HUES48 (cell line): Measurements from ENCODE around the gene SGCD.

ENCODE experiments used
- H3K27ac ChIP-seq: one replicate; pipeline ENCODE4 v1.7.0; 2013; ENCODE audit warnings: low read depth, low read length, inconsistent platforms
- H3K27me3 ChIP-seq: 2 replicates; pipeline ENCODE4 v1.6.1; 2013; ENCODE audit warnings: mild to moderate bottlenecking, low read length; ENCODE audit not compliant: control insufficient read depth, insufficient read depth
- H3K36me3 ChIP-seq: 2 replicates; pipeline ENCODE4 v1.6.1; 2013; ENCODE audit warnings: low read length; ENCODE audit not compliant: control insufficient read depth, insufficient read depth
- H3K4me1 ChIP-seq: 2 replicates; pipeline ENCODE4 v1.6.1; 2013; ENCODE audit warnings: mild to moderate bottlenecking, low read length; ENCODE audit not compliant: control insufficient read depth, insufficient read depth
- H3K4me3 ChIP-seq: 2 replicates; pipeline ENCODE4 v1.5.1; 2013; ENCODE audit warnings: mild to moderate bottlenecking, low read depth, low read length
- H3K9ac ChIP-seq: 2 replicates; pipeline ENCODE4 v1.6.1; 2013; ENCODE audit warnings: mild to moderate bottlenecking, low read depth, low read length, moderate library complexity
- H3K9me3 ChIP-seq: 2 replicates; pipeline ENCODE4 v1.6.1; 2013; ENCODE audit warnings: low read length; ENCODE audit not compliant: control insufficient read depth, insufficient read depth

SGCD gene

GRCh38 chr5:156686796-156687195 is 359.8 kb downstream of the SGCD start:
- Histone ChIP-seq H3K36me3 (no peaks in the 10 kb centered on the region), H3K27me3 (no peaks in the 10 kb centered on the region), H3K9ac (no peak overlapping the region), H3K4me3 (no peak overlapping the region), H3K27ac (no peak overlapping the region), H3K4me1 (peaks cover 29% of the 10 kb centered on the region), H3K9me3 (no peaks in the 10 kb centered on the region)

DNA sequence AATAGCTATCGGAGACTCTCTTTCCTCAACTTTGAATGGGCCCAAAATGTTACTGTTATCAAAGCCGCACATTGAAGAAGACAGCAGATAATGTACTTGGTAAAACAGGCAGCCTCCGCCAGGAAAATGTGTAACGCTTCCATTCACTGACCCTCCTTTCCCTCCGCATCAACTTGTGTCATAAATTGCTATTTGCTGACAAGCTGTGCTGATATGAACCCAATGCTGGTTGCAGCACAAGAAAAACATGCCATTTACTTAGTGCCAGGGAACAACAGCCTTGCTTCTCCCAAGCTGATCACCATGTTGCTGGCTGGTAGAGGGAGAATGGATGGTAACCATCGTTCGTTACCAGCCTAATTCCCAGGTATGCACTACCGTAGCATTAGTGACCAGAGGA is 360.6 kb downstream of the SGCD start:
- Histone ChIP-seq H3K4me1 (peaks cover 26% of the 10 kb centered on the region), H3K27me3 (no peaks in the 10 kb centered on the region), H3K36me3 (no peaks in the 10 kb centered on the region), H3K9ac (no peak overlapping the region), H3K4me3 (no peak overlapping the region), H3K9me3 (no peaks in the 10 kb centered on the region), H3K27ac (no peak overlapping the region)

- Histone ChIP-seq H3K27me3 (no peaks in the 10 kb centered on the region), H3K36me3 (no peaks in the 10 kb centered on the region), H3K4me1 (peaks cover 10% of the 10 kb centered on the region; the same call in 1 of the 2 replicates), H3K27ac (no peak overlapping the region), H3K9me3 (no peaks in the 10 kb centered on the region), H3K9ac (no peak overlapping the region), H3K4me3 (no peak overlapping the region)
Measured at GRCh38 chr5:156691572-156691971, 364.6 kb downstream of the SGCD start.

DNA sequence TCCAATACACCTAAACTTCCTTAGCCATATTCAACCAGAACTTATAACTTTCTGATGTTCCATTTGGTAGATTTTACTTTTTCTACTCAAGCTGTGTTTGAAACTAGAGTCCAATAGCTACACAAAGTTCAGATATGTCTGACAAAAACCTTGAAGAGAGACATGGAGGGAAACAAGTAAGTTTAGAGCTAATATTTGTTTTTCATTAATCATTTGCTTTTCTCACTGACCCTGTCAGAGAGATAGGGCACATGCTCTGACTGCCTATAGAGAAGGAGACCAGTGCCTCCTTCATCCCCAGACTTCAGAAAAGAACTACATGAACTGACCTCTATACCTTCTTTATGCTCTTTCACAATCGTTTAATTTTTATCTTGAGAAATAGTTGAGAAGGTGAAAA is 366.1 kb downstream of the SGCD start:
- Histone ChIP-seq H3K9ac (no peak overlapping the region), H3K27me3 (no peaks in the 10 kb centered on the region), H3K4me3 (no peak overlapping the region), H3K36me3 (no peaks in the 10 kb centered on the region), H3K27ac (peak overlapping the region; percentile 2), H3K4me1 (peaks cover 10% of the 10 kb centered on the region; the same call in 1 of the 2 replicates), H3K9me3 (no peaks in the 10 kb centered on the region)

- H3K4me3 ChIP-seq, result no peak overlapping the region
- H3K36me3 ChIP-seq, result no peaks in the 10 kb centered on the region
- H3K27ac ChIP-seq, result no peak overlapping the region
- no peaks in the 10 kb centered on the region for H3K27me3 ChIP-seq
- no peaks in the 10 kb centered on the region for H3K9me3 ChIP-seq
- H3K4me1 ChIP-seq, result peaks cover 10% of the 10 kb centered on the region; the same call in 1 of the 2 replicates
- H3K9ac ChIP-seq, result no peak overlapping the region
Measured at GRCh38 chr5:156694598-156694997, 367.6 kb downstream of the SGCD start.

DNA sequence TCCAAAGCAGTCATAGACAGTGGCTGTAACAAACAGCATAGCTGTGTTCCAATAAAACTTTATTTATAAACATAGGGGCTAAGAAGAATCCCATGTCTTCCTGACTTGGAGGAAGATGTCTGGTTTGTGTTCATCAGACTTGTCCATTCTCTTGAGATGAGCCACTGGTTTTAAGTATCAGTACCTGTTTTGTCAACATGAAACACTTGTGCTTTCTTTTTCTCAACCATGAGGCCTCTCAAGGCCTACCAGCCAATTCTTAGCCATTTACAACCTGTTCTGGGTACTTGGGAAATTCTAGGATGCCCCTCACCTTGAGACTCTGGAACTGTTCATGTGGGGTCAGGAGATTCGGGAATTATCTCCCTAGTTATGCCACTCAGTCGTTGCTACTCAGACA is 368.8 kb downstream of the SGCD start:
- no peak overlapping the region for H3K9ac ChIP-seq
- H3K27ac ChIP-seq, result no peak overlapping the region
- H3K9me3 ChIP-seq, result no peaks in the 10 kb centered on the region
- H3K36me3 ChIP-seq, result no peaks in the 10 kb centered on the region
- peaks cover 10% of the 10 kb centered on the region; the same call in 1 of the 2 replicates for H3K4me1 ChIP-seq
- H3K4me3 ChIP-seq, result no peak overlapping the region
- no peaks in the 10 kb centered on the region for H3K27me3 ChIP-seq

DNA sequence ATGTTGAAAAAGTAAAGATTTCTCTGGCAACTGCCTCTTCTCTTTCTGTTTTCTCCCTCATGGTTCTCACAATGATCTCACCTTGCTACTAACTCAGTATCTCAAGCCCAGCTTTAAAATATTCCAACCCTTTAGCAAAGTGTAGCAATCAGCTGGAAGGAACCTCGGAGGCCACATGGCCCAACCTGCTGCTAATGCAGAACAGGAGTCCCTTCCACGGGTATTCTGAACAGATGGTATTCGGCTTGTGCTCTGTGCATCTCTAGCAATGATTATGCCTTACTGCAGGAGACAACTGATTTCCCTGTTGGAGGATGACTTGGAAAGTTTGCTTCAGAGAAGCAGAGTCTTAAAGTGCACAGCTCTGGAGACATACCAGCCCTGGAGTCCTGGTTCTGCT is 371.4 kb downstream of the SGCD start:
- H3K27me3 ChIP-seq, result no peaks in the 10 kb centered on the region
- no peak overlapping the region for H3K4me3 ChIP-seq
- no peaks in the 10 kb centered on the region for H3K9me3 ChIP-seq
- no peak overlapping the region for H3K27ac ChIP-seq
- no peaks in the 10 kb centered on the region for H3K36me3 ChIP-seq
- no peak overlapping the region for H3K9ac ChIP-seq
- peaks cover 10% of the 10 kb centered on the region; the same call in 1 of the 2 replicates for H3K4me1 ChIP-seq

GRCh38 chr5:156699147-156699546 is 372.2 kb downstream of the SGCD start:
- no peaks in the 10 kb centered on the region for H3K9me3 ChIP-seq
- no peak overlapping the region for H3K4me3 ChIP-seq
- no peak overlapping the region for H3K9ac ChIP-seq
- no peaks in the 10 kb centered on the region for H3K27me3 ChIP-seq
- peaks cover 2% of the 10 kb centered on the region; the same call in 1 of the 2 replicates for H3K4me1 ChIP-seq
- H3K27ac ChIP-seq, result no peak overlapping the region
- H3K36me3 ChIP-seq, result no peaks in the 10 kb centered on the region

- H3K4me3 ChIP-seq, result no peak overlapping the region
- H3K9ac ChIP-seq, result no peak overlapping the region
- H3K27ac ChIP-seq, result no peak overlapping the region
- H3K27me3 ChIP-seq, result no peaks in the 10 kb centered on the region
- H3K36me3 ChIP-seq, result no peaks in the 10 kb centered on the region
- no peaks in the 10 kb centered on the region for H3K9me3 ChIP-seq
- peaks cover 33% of the 10 kb centered on the region for H3K4me1 ChIP-seq
Measured at GRCh38 chr5:156704139-156704538, 377.2 kb downstream of the SGCD start.

DNA sequence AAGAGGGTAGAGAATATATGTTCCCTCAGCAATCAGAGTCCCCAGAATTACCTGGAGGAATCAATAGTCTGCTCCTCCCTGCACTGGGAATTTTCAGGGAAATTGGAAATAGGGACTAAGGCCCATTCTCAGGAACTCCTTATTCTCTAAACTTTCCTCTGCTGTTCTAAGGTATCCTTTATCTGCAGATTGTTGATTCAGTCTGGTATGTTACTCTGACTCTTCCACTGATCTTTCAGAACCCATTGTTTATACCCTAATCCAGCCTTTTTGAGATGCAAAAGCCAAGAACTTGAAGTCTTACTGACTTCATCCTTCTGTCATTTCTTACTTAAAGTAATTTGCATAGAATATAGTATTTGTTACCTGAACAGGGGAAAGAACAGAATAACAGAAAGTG is 379.7 kb downstream of the SGCD start:
- H3K27ac ChIP-seq, result peak overlapping the region; percentile 93
- no peaks in the 10 kb centered on the region for H3K27me3 ChIP-seq
- peak overlapping the region; percentile 26; the same call in 1 of the 2 replicates for H3K9ac ChIP-seq
- no peaks in the 10 kb centered on the region for H3K36me3 ChIP-seq
- peaks cover 33% of the 10 kb centered on the region for H3K4me1 ChIP-seq
- no peaks in the 10 kb centered on the region for H3K9me3 ChIP-seq
- no peak overlapping the region for H3K4me3 ChIP-seq

- Histone ChIP-seq H3K9ac (no peak overlapping the region), H3K36me3 (no peaks in the 10 kb centered on the region), H3K27me3 (no peaks in the 10 kb centered on the region), H3K9me3 (no peaks in the 10 kb centered on the region), H3K27ac (no peak overlapping the region), H3K4me1 (peaks cover 33% of the 10 kb centered on the region), H3K4me3 (no peak overlapping the region)
Measured at GRCh38 chr5:156707750-156708149, 380.8 kb downstream of the SGCD start.

DNA sequence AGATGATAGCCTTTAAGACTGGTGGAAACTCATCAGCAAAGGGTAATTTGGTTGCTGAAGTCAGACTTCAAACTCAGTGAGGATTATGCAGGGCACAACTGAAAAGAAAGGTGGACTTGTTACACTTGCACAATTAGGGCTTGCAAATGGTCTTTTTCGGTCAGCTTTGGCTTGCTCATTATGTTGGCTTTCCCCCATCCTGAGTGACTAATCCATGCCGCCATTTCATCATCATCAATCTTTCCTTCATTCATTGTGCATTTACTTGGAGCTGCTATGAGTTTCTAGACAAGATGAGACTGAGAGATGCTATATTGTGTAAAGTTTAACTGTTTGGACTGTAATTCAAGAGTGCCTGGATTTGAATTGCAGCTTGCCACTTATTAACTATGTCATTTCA is 388.3 kb downstream of the SGCD start:
- Histone ChIP-seq H3K4me3 (no peak overlapping the region), H3K4me1 (peaks cover 29% of the 10 kb centered on the region), H3K9ac (no peak overlapping the region), H3K27me3 (no peaks in the 10 kb centered on the region), H3K9me3 (no peaks in the 10 kb centered on the region), H3K36me3 (no peaks in the 10 kb centered on the region), H3K27ac (no peak overlapping the region)
